ENCODE data around the gene TBC1D5.

- no peak for TF ChIP-seq POLR2A (IDR thresholded peaks at IDR 0.05; ENCODE audit: low read length)
- TF ChIP-seq GATA1 (IDR thresholded peaks at IDR 0.05; ENCODE audit: low read depth, low read length) = no peak
Measured at GRCh38 chr3:17551333-17551732, 191.1 kb downstream of the TBC1D5 start.
